WI38 (cell line): ENCODE results near the gene METRN.

Experiments
- H3K4me3 ChIP-seq: 2 replicates; pipeline ENCODE4 v1.5.1; 2011; ENCODE audit warnings: low read depth, mild to moderate bottlenecking, control low read depth, low read length
- TF ChIP-seq, protein P1 (sequence below): IDR thresholded peaks from 2 replicates; pipeline ENCODE4 v1.5.1; 2012; ENCODE audit warnings: low read depth, mild to moderate bottlenecking, control low read depth, low read length

METRN gene

DNA sequence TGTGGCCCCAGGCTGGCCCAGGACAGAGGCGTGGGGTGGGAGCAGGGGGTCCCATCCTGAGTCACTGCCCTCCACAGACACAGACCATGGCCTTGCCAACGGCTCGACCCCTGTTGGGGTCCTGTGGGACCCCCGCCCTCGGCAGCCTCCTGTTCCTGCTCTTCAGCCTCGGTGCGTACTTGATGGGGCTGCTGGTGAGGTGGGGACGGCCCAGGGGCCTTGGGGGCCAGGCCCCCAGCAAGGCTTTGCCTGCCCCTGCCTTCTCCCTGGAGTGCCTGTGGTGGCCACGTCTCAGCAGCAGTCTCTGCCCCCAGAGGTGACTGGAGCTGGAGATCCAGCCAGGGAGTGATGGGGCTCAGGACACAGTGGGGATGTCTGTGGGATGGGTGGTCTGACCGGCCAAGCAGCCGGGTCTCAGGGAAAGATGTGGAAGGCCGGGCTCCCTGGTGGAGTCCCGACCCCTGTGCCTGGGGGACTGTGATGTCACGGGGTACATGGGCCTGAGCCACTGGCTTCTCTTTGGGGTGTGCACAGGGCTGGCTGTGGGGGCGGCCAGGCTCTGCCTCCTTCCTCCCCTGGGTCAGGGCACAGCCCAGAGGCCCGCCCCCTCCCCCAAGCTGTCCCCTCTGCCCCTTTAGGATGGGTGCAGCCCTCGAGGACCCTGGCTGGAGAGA, 47.8 kb downstream of the METRN start:
- TF ChIP-seq, protein P1, sequence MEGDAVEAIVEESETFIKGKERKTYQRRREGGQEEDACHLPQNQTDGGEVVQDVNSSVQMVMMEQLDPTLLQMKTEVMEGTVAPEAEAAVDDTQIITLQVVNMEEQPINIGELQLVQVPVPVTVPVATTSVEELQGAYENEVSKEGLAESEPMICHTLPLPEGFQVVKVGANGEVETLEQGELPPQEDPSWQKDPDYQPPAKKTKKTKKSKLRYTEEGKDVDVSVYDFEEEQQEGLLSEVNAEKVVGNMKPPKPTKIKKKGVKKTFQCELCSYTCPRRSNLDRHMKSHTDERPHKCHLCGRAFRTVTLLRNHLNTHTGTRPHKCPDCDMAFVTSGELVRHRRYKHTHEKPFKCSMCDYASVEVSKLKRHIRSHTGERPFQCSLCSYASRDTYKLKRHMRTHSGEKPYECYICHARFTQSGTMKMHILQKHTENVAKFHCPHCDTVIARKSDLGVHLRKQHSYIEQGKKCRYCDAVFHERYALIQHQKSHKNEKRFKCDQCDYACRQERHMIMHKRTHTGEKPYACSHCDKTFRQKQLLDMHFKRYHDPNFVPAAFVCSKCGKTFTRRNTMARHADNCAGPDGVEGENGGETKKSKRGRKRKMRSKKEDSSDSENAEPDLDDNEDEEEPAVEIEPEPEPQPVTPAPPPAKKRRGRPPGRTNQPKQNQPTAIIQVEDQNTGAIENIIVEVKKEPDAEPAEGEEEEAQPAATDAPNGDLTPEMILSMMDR, result no peak
- H3K4me3 ChIP-seq, result no peak overlapping the region

DNA sequence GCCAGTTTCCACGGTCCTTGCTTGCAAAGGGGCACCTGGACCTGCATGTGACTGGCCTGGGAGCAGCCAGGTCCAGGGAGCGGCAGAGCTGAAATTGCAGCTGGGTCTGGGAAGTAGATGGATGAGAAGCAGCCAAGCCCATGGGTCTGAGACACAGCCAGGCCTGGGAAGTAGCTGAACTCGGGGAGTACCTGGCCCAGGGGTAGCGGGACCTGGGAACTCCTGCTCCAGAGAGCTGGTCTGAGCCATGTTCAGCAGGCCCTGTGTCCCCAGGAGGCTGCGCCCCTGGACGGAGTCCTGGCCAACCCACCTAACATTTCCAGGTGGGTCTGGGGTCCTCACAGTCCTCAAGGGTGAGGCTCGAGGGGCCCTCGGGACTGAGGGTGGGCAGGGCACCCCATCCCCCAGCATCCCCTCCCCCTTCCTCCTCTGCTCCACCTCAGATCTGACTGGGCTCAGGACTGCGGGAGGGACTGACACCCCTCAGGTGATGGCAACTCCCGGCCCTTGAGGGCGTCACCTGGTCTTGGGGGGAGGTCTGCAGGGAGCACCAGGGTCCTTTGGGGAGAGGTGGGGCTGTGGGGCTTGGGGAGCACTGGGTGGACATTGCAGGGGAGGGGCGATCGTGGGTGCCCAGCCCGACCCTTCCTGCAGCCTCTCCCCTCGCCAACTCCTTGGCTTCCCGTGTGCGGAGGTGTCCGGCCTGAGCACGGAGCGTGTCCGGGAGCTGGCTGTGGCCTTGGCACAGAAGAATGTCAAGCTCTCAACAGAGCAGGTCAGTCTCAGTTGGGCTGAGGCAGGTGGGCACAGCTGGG, 48.7 kb downstream of the METRN start:
- no peak overlapping the region for H3K4me3 ChIP-seq
- TF ChIP-seq, protein P1, result no peak

DNA sequence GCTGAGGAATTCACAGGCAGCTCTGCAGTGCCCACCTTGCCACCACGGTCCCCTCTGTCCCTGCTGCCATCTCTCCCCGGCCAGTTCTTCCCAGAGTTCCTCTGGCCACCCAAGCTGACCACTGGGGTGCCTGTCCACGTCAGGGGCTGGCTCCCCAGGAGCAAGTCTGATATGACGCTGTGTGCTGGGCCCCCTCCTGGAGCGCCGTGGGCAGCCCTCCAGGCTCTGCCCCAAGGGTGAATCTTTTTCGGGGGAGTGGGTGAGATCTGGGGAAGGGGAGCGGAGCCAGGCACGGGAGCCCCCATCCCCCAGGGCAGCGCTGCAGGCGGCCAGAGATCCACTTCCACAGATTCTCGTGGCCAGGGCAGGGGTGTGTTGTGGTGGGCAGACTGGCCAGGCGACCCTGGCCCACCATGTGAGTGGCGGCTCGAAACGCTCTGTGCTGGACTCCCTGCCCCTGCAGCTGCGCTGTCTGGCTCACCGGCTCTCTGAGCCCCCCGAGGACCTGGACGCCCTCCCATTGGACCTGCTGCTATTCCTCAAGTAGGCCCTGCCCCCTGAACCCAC, 49.3 kb downstream of the METRN start:
- TF ChIP-seq, protein P1, result no peak
- no peak overlapping the region for H3K4me3 ChIP-seq

DNA sequence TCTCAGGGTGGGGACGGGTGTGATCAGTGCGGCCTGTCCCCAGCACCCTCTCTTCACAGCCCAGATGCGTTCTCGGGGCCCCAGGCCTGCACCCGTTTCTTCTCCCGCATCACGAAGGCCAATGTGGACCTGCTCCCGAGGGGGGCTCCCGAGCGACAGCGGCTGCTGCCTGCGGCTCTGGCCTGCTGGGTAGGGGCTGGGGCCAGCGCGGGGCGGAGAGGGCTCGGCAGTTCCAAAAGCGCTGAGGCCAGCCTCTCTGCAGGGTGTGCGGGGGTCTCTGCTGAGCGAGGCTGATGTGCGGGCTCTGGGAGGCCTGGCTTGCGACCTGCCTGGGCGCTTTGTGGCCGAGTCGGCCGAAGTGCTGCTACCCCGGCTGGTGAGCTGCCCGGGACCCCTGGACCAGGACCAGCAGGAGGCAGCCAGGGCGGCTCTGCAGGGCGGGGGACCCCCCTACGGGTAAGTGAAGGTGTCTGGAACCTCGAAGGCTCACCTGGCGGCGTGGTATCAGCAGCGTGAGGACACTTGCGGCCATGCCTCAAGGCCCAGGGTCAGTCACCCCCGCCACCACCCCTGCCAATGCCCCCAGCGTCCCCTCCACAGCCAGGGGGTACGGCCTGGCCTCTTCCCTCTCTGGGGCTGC, 50.0 kb downstream of the METRN start:
- H3K4me3 ChIP-seq, result no peak overlapping the region
- TF ChIP-seq, protein P1, result no peak

DNA sequence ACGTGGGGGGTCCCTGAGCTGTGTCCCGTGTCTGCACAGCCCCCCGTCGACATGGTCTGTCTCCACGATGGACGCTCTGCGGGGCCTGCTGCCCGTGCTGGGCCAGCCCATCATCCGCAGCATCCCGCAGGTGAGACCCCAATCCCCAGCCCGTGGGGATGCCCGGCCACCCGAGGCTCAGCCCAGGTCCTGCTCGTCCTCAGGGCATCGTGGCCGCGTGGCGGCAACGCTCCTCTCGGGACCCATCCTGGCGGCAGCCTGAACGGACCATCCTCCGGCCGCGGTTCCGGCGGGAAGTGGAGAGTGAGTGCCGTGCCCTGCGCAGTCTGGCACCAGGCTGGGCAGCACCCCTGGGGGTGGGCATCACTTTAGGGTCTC, 50.6 kb downstream of the METRN start:
- TF ChIP-seq, protein P1, result no peak
- no peak overlapping the region for H3K4me3 ChIP-seq

DNA sequence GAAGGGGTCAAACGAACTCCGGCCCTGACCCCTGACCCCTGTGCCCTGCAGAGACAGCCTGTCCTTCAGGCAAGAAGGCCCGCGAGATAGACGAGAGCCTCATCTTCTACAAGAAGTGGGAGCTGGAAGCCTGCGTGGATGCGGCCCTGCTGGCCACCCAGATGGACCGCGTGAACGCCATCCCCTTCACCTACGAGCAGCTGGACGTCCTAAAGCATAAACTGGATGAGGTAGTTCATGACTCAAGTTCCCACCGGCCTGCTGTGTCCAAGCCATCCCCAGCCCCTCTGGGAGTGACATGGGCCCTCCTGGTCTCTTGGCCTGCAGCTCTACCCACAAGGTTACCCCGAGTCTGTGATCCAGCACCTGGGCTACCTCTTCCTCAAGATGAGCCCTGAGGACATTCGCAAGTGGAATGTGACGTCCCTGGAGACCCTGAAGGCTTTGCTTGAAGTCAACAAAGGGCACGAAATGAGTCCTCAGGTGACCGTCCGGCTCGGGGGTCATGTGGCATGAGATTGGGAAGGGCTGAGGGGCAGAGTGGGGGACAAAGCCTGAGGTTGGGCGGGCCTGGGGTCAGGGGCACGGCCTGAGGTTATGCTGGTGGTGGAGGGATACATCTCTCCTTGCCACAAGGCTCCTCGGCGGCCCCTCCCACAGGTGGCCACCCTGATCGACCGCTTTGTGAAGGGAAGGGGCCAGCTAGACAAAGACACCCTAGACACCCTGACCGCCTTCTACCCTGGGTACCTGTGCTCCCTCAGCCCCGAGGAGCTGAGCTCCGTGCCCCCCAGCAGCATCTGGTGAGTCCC, 51.3 kb downstream of the METRN start:
- no peak overlapping the region for H3K4me3 ChIP-seq
- TF ChIP-seq, protein P1, result no peak
